IPS-NIHi11 (cell line): Measurements from ENCODE around the gene HS3ST1.

Source experiments
- DNase-seq: peaks from one replicate; pipeline ENCODE4 v3.0.0; 2012; ENCODE audit warnings: mixed read lengths, low spot score

The HS3ST1 gene

GRCh38 chr4:11428231-11428898, at the start of gene HS3ST1:
Gene HS3ST1, minus strand, starts transcription at chr4:11428894. Its CDS starts 28,889 bp downstream, at chr4:11400005.
- peak; percentile 11 for DNase-seq

- DNase-seq: no peak
Observed at GRCh38 chr4:11475871-11476270, 47.2 kb upstream of the HS3ST1 start.

GRCh38 chr4:11474146-11474545, 45.5 kb upstream of the HS3ST1 start:
- DNase-seq: no peak

GRCh38 chr4:11472535-11472934, 43.8 kb upstream of the HS3ST1 start:
- DNase-seq: no peak

DNA sequence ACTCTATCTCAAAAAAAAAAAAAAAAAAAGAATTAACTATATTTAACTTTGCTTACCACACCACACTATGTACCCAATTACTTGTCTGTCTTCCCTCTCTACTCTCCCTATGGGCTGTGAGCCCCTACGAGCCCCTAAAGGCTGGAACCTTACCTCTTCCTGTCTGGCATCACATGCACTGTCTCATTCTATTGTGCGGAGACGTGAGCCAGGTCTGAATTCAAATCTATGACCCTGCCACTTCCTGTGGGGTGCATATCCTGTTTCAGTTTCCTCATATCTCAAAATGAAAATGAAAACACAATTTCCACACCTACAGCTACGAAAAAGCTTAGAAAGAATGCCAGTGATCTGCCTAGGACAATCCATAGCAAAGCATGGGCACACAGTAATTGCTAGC, 42.9 kb upstream of the HS3ST1 start:
- DNase-seq: no peak

GRCh38 chr4:11471046-11471441, 42.4 kb upstream of the HS3ST1 start:
- no peak for DNase-seq

GRCh38 chr4:11470438-11471045, 41.8 kb upstream of the HS3ST1 start:
- DNase-seq: no peak

- DNase-seq: no peak
Observed at GRCh38 chr4:11469650-11470437, 41.1 kb upstream of the HS3ST1 start.

DNA sequence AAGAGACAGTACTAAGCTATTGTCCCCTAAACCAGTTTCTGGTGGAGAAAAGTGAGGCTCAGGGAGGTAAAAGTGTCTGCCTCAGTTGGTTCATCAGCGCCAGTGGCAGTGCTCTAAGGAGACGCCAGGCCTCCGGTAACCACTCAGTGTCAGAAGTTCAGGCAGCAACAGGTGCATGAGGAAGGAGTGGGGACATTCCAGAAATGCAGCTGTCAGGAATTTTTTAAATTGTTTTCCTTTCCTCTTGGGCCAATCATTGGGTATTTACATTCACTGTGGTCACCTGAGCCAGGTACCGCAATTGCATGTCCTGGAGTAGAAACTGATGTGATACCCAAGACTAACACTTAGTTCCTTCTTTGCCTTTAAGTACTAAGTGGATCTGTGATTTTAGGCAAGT, 40.2 kb upstream of the HS3ST1 start:
- DNase-seq: peak; percentile 9

- DNase-seq: no peak
Observed at GRCh38 chr4:11467931-11468330, 39.2 kb upstream of the HS3ST1 start.

- DNase-seq: no peak
Observed at GRCh38 chr4:11463707-11464106, 35.0 kb upstream of the HS3ST1 start.

DNA sequence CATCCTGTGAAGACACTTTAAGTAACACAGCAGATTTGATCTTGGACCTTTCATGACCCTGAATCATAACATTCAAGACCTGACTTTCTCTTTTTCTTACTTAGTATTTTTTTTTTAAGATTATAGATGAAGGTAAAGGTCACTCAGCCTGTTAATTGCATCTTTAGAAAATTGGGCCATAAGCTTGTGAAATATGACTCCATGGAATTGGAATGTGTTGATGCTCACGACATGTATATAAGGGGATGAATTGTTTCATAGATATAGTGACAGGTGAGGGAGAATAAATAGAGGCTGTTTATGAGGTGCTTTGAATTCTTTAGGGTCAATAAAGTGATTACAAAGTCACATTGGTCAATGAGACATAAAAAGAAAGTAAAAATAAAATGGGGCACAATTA, 27.7 kb upstream of the HS3ST1 start:
- DNase-seq: no peak

DNA sequence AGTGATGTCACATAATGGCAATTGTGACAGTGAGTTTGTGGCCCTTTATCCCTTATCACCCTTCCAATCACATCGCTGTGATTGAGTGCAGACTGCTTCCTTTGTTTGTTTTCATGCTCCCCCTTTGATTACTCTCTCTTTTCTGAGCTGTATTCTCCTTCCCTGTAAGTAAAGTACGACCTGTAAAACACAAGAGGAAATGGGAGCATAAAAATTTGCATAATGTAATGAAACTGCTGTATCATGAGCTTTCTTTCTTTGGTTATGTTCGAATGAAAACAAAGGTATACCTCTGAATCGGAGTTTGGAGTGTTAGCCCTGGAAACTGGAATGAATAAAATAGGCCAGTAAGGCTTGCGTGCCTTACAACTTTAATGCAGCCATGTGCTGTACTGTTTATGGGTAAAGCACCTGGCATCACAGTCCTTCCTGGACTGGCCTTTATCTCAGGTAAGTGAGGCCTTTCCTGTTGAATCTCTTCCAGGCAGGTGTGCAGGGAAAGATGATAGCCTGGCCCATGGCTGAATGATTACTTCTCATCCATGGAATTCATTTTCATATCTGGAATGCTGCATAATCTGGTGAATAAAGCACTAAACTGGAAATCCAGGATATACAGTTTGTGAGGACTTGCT, 26.6 kb upstream of the HS3ST1 start:
- no peak for DNase-seq

DNA sequence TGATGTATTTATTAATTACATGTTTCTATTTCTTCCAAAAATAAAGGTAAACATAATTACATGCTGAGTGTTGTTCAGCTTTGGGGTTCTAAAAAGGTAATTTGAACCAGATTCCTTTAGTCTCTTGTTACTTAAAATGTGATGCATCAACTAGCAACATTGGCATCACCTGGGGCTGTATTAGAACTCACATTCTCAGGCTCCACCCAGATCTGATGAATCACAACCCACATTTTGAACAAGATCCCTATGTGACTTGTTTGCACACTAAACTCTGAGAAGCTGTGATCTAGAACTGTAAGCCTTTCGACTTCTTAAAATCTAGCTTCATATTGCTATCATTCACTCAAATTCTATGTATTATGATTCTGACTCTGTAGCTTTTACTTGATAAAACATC, 23.0 kb upstream of the HS3ST1 start:
- no peak for DNase-seq

GRCh38 chr4:11446155-11446811, 17.6 kb upstream of the HS3ST1 start:
- DNase-seq: no peak

DNA sequence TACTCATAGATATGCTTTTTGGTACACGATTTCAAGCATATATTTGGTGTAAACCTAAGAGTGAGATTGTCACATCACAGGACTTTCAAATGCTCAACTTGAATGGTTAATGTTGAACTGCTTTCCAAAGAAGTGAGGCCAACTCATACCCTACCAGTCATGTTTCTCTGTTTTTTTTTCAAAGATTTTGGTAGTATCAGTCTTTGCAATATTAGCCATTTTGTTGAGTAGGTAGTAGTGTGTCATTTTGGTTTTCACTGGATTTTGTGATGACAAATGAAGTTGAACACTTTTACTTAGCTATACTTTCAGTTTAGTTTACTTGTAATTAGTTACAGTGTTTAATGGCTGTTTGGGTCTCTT, 12.5 kb upstream of the HS3ST1 start:
- DNase-seq: no peak

DNA sequence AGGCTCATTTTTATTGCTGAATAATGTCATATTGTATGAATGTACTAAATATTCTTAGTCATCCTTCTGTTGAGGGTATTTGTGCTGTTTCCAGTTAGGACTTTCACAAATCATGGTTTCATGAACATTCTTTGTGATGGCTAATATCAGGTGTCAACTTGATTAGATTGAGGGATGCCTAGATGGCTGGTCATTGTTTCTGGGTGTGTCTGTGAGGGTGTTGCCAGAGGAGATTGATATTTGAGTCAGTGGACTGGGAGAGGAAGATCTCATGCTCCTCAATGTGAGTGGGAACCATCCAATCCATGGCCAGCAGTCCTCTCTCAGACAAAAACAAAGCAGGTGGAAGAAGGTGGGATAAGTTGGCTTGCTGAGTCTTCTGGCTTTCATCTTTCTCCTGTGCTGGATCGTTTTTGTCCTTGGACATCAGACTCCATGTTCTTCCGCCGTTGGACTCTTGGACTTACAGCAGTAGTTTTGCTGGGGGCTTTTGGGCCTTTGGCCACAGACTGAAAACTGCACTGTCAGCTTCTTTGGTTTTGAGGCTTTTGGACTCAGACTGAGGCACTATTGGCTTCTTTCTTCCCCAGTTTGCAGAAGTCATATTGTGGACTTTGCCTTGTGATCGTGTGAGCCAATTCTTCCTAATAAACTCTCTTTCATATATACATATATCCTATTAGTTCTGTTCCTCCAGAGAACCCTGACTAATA, 11.9 kb upstream of the HS3ST1 start:
- no peak for DNase-seq

- DNase-seq: no peak
Observed at GRCh38 chr4:11439836-11440235, 11.1 kb upstream of the HS3ST1 start.

GRCh38 chr4:11438647-11439046, 10.0 kb upstream of the HS3ST1 start:
- no peak for DNase-seq

- no peak for DNase-seq
Observed at GRCh38 chr4:11436673-11437072, 8.0 kb upstream of the HS3ST1 start.

DNA sequence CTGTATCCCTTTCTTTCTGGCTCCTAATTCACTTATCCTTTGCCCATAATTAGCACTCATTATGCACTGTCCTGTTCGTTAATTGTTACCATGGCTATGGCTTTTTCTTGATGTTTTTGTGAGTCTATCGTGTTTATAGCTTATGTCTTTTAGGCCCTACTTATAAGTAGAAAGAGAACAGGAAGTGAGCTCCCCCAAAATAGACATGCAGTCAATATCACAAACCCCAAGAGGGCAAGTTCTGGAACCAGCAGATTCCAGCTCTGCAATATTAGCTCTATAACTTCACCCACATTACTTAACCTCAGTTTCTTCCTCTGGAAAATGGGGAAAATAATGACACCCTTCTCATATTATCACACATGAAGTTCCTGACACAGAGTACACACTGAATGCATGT, 7.4 kb upstream of the HS3ST1 start:
- no peak for DNase-seq

GRCh38 chr4:11435557-11435956, 6.9 kb upstream of the HS3ST1 start:
- DNase-seq: no peak
